ENCODE results near the gene CCDC71.

GRCh38 chr3:49174397-49174985, 8.4 kb upstream of the CCDC71 start:
- TF ChIP-seq CTCF (conservative IDR thresholded peaks at IDR 0.05) (no peak), EZH2 (IDR thresholded peaks at IDR 0.05; ENCODE audit: low read depth) (no peak)
